AG20443 (cell line): ENCODE results near the gene EVC2.
"Not testable (repeated sequence)": the region's sequence is repeated elsewhere in the genome, so short reads cannot be mapped to it uniquely, and the experiment has no call there.

Experiments used
- DNase-seq: peaks from one replicate; pipeline ENCODE4 v3.0.0; 2012; ENCODE audit warnings: low spot score, mixed read lengths

EVC2 gene

DNA sequence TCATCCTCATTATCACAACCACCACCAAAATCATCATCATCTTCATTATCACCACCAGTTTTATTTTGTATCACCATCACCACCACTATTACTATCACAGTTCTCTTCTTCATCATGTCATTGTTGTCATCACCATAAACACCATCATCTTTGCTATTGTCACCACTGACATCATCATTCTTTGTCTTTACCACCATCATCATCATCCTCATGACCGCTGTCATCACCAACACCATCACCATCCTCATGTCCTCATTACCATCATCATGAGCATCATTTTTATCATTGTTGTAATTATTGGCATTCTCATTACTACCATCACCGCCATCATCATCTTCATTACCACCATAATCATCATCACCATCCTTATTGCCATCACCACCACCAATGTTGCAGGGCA is 34.0 kb upstream of the EVC2 start:
- no peak for DNase-seq

DNA sequence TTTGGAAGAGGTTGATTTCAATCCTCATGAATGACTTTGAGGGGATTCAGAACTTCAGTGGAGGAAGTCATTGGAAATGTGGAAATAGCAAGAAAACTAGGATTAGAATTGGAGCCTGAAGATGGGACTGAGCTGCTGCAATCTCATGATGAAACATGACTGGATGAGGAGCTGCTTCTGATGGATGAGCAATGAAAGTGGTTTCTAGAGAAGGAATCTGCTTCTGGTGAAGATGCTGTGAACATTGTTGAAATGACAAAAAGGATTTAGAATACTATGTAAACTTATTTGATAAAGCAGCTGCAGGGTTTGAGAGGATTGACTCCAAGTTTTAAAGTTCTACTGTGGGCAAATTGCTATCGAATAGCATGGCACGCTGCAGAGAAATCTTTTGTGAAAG is 29.7 kb upstream of the EVC2 start:
- no peak for DNase-seq

DNA sequence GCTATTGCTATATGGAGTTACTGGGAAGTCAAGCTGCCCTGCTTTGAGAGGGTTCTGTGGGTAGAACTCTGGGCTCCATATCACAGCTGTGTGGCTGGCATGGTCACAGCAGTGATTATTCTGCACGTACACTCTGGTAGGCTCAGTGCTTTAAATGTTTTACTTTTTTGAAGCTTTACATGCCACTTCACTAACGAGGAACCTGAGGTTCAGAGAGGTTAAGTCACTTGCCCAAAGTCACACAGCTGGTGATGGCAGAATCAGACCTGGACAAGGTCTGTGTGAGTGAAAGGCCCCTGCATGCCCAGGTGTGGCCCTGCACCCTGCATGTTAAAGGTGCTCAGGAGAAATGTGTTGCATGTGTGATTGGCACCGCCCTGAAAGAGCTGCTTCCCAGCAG is 27.1 kb upstream of the EVC2 start:
- DNase-seq = no peak

DNA sequence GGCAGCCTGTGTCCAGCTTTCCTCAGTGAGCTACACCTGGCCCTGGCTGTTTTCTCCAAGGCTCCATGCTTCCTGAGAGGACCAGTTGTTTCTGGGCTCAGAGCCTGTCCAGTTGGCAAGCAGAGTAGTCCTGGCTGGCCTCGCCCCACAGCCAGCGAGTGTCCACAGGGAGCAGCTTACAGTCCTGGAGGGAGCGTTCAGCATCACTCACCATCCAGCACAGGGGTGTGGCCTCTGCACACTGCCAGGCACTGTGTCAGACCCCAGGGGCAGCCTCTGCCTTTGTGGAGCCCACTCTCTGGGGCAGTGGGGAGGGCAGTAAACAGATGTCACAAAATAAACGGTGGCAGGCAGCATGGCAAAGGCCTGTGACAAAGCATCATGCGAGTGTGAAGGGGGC is 26.5 kb upstream of the EVC2 start:
- peak; percentile 32 for DNase-seq

DNA sequence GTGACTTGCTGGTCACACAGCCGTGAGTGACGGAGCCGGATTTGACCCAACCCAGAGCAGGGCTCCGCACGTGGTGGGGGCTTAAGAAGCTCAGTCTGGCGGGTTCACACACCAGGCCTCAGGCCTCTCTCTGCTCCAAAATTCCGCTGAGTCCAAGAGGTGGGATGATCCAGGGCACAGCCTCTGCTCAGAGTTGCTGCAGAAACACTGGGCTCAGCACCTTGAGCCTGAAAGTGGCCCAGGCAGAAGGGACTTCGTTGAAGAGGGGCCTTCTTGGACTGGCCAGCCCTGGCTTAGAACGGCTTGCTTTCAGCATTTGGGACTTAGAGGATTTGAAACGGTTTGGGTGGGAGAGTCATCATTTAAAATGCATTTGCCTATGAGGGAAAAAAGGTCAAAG is 23.8 kb upstream of the EVC2 start:
- DNase-seq = no peak

DNA sequence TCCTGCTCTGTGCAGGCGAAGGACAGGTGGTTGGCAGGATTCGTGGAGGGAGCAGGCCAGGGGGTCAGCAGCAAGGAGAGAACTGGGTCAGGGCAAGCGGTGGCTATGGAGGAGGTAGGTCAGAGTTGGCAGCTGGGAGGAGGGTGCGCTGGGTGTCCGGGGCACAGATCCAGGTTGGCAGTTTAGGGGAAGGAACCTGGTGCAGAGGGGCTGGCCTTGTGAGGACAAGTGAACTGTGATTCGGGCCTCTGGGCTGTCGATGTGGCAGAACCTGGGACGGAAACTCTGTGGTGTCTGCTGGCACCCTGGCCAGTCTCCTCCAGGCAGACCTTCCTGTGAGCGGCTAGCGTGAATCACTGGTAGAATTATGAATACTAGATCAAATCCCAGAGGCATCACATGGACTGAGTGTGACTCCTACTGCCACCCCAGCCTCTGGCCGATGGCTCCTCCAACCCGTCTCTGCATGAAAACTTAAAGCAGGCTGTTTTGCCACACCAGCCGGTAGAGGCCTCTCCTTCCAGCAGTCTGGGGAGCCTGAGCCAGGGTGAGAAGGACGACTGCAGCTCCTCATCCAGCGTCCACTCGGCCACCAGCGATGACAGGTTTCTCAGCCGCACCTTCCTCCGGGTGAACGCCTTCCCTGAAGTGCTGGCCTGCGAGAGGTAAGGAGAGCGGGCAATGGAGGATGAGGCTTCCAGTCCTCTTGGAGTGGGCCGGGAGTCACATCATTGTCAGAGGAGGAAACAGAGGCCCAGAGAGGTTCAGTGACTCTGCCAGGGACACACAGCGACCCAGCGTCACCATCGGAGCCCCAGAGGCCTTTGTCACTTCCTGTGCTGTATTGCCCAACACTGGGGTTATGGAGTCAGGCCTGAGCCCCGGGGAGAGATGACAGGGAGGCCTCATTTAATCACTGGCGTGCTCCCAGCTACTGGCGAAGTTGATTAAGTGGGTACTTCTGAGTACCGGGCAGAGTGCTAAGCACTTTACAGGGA is 22.9 kb upstream of the EVC2 start:
- no peak for DNase-seq

DNA sequence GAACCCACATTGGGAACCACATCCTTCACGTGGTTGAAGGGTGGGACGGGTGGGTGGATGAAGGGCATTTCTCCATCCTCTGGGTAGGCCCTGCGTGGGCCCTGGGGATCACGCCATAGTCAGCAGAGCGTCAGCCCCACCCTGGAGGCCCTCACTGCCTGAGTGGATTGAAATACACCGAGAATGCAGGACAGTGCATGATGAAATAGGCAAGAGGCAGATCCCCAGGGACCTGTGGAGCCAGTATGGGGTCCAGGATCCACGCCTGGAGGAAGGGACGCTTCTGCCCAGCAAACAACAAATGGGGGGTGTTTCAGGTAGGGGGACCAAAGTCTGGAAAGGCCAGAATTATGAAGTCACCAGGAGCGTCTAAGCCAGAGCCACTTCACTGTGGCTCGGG is 22.1 kb upstream of the EVC2 start:
- no peak for DNase-seq

DNA sequence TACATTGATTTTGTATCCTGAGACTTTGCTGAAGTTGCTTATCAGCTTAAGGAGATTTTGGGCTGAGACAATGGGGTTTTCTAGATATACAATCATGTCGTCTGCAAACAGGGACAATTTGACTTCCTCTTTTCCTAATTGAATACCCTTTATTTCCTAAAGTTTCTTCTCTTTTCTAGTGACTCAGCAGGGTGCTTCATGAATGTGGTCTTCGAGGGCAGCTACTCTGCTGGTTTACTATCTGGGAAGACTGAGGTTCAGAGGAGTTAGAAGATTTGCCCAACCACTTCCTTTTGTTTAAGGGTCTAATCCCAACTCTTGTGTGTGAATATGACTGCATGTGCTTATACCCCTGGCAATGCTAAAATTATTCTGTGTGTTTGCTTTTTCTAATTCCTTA is 20.1 kb upstream of the EVC2 start:
- DNase-seq = not testable (repeated sequence)

DNA sequence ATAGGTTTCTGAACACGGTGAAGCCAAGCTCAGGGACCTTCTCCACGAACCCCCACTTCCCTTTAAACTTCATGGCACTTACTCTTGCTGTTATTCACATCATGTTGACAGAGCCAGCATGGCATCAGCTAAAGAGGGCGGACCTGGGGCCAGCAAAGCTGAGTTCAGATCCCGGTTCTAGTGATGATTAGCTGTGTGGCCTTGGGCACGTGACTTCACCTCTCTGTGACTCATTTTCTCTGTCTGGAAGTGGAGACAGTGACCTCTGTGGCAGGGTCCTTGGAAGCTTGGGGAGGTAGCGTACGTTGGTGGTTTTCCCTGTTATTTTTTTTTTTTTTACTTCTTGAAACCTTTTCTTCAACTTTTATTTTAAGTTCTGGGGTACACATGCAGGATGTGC is 16.0 kb upstream of the EVC2 start:
- no peak for DNase-seq

DNA sequence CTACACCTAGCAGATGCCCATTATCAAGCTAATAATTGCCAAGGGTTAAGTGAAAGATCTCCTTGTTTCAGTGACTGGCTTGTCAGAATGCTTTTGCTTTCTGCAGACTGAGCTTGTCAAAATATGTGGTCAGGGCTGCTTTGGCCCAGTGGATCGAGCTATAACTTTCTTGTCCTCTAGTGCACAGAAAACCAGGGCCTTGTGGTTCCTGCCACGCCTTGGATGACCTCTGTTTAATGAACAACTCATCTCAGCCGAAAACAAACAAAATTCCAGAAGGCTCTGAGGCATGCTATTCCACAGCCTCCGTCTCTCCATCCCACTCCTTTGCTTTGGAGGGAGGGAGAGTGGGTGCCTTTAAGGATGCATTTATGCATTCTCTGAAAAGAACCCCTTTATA is 14.0 kb upstream of the EVC2 start:
- peak; percentile 83 for DNase-seq

DNA sequence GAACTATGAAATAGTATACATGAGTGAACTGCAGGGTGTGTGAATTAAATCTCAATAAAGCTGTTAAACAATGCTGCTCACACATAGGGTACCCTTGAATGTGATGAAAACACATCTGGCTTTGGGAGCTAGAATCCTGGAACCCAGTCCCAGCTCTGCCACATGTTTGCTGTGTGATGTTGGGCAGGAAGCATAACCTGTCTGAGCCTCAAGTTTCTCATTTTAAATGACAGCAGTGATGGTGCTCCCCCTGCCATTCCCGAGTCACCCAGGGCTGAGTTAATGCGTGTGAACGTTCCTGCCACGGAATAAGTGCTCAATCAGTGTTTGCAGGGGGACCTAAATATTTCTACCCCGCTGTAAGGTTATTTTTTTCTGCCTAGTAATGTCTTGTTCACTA is 13.6 kb upstream of the EVC2 start:
- no peak for DNase-seq

DNA sequence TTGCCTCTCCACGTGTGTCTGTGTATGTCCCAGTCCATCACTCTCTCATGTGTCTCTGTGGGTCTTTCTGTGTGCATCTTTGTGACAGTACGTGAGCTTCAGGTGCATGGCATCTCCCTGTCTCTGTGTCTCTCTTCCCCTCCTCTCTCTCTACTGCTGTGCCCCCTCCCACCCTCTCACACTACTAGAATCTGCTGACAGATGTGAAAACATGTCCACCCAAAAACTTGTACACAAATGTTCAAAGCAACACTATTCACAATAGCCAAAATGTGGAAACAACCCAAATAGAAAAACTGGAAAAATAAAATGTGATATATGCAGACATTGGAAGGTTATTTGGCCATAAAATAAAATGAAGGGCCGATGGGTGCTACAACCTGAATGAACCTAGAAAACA is 12.6 kb upstream of the EVC2 start:
- no peak for DNase-seq

DNA sequence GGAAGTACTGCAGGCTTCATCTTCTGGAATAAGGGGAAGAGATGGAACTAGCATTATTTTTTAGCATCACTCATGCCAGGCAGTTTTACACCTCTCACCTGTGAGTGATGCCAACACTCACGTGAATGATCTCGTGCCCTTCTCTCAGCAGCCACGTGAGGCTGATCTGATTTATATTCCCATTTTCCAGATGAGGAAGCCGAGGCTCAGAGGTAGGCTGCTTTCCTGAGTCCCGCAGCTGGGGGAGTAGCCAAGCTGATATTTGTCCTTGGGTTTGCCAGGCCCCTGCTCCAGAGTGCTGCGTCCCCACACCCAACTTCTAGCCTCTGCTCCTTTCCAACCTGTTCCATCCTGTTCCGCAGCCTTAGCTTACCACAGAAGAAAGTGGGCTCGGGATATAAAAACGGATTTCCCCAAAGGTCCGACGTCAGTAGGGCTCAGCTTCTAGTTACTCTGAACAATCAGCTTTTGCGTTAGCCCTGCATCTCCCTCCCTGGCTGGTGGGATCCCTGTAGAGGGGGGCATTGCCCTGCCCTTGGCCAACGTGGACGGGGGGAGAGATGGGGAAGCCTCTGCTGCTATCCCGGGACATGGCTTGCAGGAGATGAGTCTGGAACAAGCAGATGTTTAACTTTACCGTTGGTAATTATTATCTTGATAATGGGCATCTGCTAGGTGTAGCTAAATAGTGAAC is 11.9 kb upstream of the EVC2 start:
- DNase-seq = no peak

DNA sequence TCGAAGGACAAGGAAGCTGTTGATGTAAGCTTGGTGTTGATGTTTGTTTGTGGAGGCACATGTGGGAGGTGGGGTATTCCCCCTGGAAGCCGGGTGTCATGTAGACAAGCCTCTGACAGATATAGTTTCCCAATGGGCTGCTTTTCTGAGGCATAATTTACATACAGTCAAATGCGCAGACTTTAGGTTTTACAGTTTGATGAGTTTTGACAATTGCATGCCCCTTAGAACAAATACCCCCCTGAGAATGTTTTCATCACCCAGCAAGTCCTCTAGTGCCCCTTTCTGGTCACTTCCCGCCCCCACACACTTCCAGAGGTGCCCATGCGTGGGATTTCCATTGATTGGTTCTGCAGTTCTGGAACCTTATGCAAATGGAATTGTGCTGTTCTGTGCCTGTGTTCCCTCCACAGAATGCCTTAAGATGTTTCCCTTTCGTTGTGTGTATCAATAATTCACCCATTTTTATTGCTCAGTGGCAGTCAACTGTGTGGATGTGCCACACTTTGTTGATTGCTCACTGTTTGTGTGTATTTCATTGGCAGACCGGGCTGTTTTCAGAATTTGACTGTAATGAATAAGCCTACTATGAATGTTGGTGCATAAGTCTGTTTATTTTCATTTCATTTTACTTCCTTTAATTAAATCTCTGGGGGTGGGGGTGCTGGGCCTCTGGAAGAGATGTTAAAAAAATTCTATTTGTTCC is 11.1 kb upstream of the EVC2 start:
- no peak for DNase-seq

DNA sequence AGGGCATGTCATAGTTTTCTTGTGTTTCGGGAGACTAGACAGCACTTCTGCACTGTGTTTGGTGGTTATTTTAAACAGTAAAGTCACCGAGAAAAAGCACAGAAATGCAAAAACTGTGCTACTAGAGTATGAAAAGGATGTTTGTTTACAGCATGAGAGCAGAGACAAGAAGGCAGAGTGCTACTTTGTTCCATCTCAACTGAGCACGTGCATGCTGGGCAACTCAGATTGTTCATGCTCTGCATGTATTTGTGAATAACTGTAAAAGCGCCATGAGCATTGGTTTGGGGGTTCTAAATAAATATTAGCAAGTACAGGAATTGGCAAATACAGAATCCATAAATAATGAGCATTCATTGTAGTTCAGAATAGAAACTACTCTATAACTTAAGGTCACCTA is 10.1 kb upstream of the EVC2 start:
- no peak for DNase-seq

DNA sequence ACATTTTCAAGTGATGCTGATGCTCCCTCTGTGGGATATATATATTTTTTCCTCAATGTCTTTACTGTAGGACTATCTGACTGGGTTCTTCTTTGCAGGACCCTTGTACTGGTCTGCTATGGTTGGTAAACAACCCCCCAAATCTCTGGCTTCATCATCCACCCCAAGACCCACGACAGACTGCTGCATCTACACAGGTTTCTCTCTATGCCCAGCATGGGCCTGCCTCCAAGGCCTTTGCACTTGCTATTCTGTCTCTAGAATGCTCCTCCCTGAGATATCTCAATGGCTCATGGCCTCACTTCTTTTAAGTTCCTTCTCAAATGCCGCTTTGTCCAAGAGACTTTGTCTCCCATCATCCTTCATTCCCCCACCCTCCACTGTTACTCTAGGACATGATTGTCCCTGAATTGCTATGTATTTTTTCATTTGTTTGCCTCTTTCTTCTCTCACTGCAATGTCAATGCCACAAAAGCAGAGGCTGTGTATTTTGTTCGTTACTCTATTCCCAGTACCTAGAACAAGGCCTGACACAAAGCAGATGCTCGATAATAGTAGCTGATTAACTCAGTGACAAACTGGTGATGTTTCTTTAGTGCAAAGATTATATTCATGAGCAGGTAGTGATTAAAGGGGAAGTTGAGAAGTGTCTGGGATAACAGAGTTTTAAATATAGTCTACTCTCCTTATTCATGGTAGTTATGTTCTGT is 9.2 kb upstream of the EVC2 start:
- DNase-seq = no peak

DNA sequence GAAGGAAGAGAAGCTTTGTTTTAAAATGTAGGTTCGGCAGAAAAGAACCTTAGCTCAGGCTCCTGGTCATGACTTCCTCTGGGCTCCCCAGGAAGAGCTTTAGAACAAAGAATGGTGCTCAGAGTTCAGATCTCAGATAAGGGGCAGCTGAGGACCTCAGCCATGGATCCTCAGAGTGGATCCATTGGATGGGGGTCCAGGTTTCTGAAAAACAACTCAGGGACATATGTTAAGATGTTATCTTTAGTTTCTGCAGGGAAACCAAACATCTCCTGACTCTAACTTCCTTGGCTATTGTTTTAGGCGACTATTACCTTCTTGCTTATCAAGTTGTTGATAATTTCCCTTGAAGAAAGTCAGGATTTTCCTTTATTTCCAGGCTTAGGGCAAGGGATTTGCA is 8.0 kb upstream of the EVC2 start:
- no peak for DNase-seq

DNA sequence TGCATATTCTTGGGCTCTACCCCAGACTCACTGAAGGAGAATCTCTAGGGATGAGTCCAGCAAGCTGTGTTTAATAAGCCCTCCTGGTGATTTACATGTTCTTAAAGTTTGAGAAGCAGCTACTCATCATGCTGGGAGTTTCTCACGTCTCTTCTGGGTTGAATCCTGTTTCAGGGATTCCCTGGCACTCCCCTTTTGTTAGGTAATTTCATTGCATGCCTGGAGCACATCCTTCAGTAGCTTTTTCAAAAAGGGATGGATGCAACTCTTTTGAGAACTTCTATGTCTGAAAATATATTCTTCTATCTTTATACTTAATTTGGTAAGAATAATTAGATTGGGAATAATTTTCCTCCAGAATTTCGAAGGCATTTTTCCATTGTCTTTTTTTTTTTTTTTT is 7.0 kb upstream of the EVC2 start:
- no peak for DNase-seq

DNA sequence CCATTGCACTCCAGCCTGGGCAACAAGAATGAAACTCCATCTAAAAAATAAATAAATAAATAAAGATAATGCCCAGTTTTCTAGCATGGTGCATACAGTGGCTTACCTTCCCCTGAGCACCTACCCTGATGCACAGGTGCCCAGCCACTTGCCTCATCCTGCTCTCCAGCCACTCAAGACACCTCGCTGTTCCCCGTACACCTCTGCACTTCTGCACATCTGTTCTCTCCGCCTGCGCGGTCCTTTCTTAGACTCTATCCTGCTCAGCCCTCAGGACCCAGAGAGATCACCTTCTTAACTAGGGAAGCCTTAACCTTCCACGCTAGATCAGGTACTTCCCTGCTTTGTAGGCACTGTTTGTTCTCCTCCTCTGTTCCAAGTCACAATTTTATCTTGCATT is 5.5 kb upstream of the EVC2 start:
- no peak for DNase-seq

DNA sequence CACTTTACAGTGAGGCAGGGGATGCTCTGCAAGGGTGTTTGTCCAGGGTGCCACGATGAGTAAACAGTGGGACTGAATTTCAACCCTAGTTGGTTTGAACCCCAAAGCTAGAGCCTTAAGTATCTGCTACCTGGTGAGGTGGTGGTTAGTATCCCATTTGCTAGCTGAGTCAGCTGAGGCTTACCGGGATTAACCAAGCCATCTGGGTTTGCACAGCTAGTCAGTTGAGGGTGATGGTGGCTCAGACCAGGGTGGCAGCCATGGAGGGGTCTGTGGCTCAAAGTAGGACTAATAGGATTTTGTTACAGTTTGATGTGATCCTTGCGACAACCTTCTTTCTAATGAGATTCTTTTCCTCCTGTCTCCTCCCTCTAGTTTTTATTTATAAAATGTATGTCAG is 4.6 kb upstream of the EVC2 start:
- no peak for DNase-seq

DNA sequence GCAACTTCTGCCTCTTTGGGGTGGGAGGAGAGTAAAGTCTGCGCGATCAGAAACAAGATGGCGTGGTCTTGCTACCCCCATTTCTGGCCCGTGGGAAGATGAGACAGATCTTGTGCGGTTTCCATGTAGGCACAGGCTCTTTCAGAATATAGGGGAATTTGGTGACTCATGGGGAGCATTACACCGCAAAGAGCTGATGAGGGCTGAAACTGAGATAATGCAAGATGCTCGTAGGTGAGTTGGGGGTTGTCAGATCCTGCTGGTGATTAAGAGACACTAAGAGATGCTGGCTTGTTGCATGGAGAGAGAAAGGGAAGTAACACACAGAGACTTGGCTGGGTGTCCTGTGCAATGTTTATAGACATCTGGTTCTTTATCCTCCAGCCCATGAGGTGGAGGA is 4.2 kb upstream of the EVC2 start:
- DNase-seq = no peak

DNA sequence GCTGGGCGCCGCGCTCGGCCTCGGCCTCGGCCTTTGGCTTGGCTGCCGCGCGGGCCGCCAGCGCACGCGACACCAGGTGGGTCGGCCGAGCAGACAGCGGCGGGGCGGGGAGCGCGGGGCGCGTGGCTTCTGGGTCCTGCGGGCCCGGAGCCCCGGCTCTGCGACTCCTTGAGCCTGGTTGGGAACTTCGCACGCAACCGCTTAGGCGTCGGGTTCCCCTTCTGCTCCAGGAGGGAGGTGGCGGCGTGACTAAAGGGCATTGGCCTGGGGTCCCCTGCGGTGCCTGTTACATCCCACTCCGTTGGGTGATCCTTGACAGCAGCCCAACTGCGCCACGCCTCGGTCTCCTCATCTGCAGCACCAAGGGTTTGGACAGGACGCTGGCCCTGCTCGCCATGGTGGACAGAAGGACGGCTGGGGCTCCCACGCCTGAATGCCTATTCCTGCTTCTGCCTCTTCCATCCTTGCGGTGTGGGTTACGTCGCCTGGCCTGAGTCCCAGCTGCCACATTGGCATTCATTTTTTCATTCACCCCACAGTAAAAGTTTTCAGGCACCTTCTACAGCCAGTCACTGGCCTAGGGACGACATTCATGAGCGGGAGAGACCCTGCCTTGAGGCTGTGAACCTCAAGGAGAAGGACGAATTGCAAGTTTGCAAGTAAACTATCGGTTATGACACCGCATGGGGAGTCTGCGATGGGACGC is 3.3 kb upstream of the EVC2 start:
- DNase-seq = peak; percentile 59
